RCC 7860 (cell line): ENCODE data around the gene SLIT3.
"Not testable (repeated sequence)": the region's sequence is repeated elsewhere in the genome, so short reads cannot be mapped to it uniquely, and the experiment has no call there.

ENCODE experiments used
- DNase-seq: peaks from one replicate; pipeline ENCODE4 v3.0.0-alpha.2; 2015; ENCODE audit warnings: low spot score
- FAIRE-seq: peaks from 2 replicates; lab custom pipeline; 2012; peaks lifted over from hg19 to GRCh38; lab: Jason Lieb, UNC

Gene SLIT3

DNA sequence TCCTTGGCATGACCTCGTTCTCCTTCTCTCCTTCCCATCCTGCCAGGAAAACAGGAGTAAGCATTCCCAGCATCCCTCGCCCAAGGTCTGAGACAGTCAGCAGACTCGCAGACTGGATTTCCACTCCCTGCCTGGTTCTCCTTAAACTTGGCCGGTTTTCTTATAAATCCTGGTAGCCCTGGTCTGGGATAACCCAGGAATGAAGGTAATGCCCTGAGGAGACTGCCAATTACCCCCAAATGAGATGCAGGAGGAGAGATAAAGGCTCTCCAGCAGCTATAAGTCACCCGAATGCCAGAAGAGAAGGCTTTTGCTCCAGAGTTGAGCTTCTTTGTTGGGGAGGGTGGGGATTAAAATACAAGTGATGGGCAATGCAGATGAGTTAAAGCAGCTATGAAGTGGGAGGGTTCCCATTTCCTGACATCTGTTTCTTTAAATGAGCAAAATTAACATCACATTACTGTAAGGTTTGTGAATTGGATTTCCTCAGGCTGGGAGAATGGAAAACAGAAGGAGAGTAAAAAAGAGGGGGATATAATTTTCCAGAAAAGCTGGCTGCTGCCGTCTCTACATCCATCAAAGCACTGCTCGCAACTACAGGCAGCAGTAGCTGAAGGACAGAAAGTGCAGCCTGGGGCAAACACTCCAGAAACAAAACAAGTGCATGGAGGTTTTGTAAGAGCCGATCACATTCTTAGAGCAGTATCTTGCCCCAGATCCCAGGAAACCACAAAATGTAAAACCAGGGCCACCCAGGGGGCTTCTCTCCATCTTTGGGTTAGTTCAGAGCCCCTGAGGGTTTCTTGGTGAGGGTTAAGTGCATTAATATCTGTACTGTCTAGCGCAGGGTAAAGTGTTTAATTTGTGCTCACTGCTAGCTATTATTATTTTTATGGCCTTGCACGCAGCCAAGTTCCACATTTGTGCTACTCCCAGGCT is 544.2 kb downstream of the SLIT3 start:
- no peak for FAIRE-seq
- DNase-seq: no peak

- DNase-seq: no peak
- no peak for FAIRE-seq
Measured at GRCh38 chr5:168755548-168756093, 545.3 kb downstream of the SLIT3 start.

DNA sequence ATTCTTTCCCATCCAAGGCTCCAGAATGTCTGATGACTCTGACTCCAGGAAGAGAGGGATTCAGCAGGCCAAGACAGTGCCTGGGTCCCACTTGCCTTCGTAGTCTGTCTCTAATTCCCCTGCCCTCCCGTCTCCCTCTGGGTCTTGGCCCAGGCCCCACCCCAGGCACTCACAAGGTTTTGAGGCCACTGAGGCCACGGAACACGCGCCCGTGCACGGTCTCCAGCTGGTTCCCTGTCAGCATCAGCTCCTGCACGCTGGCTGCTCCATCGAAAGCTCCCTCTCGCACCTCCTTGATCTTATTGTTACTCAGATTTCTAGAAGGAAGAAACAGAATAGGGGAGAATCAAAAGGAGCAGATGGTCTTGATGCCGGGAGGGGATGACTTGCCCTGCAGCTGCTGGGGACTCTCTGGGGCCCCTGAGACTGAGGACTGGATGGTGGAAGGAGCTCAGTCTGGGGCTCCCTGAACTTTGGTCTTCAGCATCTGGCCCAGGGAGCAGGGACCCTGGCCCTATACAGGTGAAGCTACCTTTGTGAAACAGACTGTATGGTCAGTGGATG is 547.2 kb downstream of the SLIT3 start:
- DNase-seq: no peak
- FAIRE-seq: no peak

- no peak for FAIRE-seq
- DNase-seq: no peak
Measured at GRCh38 chr5:168752416-168753190, 548.3 kb downstream of the SLIT3 start.

- DNase-seq (no peak), FAIRE-seq (no peak)
Measured at GRCh38 chr5:168752012-168752411, 548.9 kb downstream of the SLIT3 start.

DNA sequence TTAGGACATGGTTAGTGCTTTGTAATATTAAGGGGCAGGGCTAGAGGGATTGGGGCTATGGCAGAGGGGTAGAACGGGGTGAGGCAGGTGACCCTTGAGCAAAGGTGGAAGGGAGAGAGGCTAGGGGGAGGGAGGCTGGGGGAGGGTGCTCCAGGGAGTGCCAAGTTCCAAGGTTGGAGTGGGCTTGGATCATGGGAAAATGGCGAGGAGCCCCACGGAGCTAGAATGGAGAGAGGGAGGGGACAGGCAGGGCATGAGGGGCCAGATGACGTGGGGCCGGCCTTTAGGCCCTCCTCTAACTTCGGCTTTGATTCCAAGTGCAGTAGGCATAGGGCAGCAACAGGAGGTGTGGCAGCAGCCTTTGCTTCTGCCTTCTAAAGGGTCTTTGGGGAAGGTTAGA is 550.0 kb downstream of the SLIT3 start:
- FAIRE-seq (no peak), DNase-seq (no peak)

DNA sequence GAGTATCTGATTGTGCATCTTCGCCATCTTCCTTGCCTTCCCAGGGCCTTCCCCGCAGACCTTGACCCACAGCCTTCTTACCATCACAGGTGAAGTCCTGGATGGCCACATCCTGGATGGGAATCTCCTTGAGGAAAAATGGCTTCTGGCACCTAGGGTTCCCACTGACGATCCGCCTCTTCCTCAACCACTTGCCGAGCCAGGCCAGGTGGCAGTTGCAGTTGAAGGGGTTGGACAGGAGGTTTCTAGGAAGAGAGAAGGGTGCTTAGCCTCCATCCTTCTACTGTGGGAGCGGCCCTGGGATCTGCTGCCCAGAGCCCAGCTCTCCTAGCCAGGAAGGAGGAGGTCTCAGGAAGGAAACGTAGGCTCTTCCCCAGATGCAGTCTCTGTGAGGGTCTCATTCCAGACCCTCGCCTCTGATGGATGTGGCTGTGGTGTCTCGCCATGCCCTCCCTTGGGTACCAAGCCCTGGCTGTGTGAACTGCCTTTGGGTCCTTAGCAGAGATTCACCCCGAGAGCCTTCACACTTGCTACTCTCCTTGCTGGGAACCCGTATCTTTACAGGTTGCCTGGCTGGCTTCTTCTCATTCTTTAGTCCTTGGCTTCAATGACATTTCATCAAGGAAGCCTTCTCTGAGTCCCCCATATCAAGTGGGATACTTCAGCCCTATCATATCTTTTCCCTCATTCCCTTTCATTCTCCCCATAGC is 551.4 kb downstream of the SLIT3 start:
- no peak for FAIRE-seq
- DNase-seq: no peak

DNA sequence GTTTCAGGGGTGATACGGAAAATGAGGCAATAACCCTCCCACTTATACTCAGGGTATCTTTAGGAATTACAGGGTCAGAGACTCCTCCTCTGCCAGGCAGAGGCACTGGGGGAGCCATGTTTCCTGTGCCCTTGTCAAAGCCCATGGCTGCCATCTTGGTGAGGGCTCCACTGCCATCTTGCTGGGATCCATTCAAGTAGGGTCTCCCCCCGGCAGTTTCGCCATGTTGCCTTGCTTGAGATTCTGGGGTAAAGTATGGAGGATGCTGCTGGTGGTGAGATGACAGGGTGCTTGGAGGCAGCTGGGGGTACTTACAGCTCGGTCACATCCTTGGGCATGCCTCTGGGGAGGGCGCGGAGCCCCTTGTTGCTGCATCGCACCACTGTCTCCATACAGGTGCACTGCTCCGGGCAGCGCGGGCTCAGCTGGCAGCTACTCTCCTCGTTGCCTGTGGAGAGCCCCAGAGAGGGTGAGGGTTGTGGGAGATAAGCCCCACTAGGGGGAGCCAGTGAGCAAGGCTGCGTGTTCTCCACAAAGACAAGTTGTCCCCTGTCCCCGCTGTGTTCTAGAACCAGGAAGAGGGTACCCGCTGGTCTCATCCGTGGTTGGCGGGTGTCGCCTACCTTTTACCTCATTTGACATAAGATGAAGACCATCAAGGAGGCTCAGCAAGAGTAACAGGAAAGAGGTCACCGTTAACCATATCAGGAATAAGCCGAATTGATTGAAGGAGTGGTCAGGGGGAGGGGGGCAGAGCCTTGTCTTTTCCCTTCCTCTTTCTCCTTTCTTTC is 552.8 kb downstream of the SLIT3 start:
- FAIRE-seq (no peak), DNase-seq (peak; percentile 16)

GRCh38 chr5:168746893-168747640 is 553.9 kb downstream of the SLIT3 start:
- no peak for DNase-seq
- FAIRE-seq: no peak

DNA sequence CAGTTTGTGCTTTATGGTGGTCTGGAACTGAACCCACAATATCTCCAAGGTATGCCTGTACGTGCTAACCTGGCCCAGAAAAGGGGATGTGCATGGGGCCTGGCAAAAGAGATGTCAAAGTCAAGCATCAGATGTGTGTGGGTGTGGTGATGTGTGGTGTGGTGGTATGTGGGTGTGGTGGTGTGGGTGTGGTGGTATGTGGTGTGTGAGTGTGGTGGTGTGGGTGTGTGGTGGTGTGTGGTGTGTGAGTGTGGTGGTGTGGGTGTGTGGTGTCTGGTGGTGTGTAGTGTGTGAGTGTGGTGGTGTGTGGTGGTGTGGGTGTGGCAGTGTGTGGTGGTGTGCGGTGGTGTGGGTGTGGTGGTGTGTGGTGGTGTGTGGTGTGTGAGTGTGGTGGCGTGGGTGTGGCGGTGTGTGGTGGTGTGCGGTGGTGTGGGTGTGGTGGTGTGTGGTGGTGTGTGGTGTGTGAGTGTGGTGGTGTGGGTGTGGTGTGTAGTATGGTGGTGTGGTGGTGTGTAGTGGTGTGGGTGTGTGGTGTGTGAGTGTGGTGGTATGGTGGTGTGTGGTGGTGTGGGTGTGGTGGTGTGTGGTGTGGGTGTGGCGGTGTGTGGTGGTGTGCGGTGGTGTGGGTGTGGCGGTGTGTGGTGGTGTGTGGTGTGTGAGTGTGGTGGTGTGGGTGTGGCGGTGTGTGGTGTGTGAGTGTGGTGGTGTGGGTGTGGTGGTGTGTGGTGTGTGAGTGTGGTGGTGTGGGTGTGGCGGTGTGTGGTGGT is 554.6 kb downstream of the SLIT3 start:
- DNase-seq, FAIRE-seq: not testable (repeated sequence)

DNA sequence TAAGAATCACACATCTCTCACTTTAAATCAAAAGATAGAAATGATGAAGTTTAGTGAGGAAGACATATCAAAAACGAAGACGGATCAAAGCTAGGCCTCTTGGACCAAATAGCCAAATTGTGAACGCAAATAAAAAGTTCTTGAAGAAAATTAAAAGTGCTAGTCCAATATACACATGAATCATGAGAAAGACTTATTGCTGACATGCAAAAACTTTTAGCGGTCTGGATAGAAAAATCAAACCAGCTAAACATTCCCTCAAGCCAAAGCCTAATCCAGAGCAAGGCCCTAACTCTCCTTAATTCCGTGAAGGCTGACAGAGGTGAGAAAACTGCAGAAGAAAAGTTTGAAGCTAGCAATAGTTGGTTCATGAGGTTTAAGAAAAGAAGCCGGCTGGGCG is 557.3 kb downstream of the SLIT3 start:
- DNase-seq: no peak
- no peak for FAIRE-seq

DNA sequence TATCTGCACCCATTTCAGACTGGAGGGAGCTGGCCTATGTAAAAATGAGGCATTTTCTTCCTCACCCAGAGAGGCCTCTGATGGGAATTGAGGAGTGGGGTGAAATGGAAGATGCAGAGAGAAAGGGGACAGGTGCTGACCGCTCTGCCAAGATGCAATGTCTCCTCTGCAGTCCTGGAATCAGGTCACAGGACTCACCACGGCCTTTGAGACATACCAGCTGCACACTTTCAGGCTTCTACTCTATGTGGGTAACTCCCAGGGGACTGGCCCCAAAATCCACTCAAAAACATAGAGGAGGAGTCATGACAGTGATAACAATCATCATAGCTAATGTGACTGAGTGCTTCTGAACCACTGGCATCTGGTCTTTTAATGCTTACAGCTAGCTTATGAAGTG is 558.6 kb downstream of the SLIT3 start:
- not testable (repeated sequence) for DNase-seq, FAIRE-seq

GRCh38 chr5:168740811-168741213 is 560.1 kb downstream of the SLIT3 start:
- DNase-seq: no peak
- FAIRE-seq: no peak

- FAIRE-seq (no peak), DNase-seq (no peak)
Measured at GRCh38 chr5:168740092-168740800, 560.7 kb downstream of the SLIT3 start.

GRCh38 chr5:168737066-168737465 is 563.9 kb downstream of the SLIT3 start:
- DNase-seq (no peak), FAIRE-seq (no peak)

GRCh38 chr5:168736281-168736831 is 564.6 kb downstream of the SLIT3 start:
- FAIRE-seq: no peak
- no peak for DNase-seq

- no peak for FAIRE-seq
Measured at GRCh38 chr5:168734620-168735300, 566.2 kb downstream of the SLIT3 start.

More at GRCh38 chr5:168734620-168735300, 566.2 kb downstream of the SLIT3 start:
- no peak for DNase-seq
